GM12874 (cell line): Measurements from ENCODE around the gene CNIH3.

Experiments
- TF ChIP-seq, protein P1 (sequence below): IDR thresholded peaks from 2 replicates; pipeline ENCODE4 v1.5.1; 2011; ENCODE audit warnings: low read depth, mild to moderate bottlenecking, control low read depth, low read length, moderate library complexity; ENCODE audit not compliant: insufficient read depth

The CNIH3 gene

GRCh38 chr1:224786533-224787250, 170.6 kb downstream of the CNIH3 start:
- TF ChIP-seq, protein P1, sequence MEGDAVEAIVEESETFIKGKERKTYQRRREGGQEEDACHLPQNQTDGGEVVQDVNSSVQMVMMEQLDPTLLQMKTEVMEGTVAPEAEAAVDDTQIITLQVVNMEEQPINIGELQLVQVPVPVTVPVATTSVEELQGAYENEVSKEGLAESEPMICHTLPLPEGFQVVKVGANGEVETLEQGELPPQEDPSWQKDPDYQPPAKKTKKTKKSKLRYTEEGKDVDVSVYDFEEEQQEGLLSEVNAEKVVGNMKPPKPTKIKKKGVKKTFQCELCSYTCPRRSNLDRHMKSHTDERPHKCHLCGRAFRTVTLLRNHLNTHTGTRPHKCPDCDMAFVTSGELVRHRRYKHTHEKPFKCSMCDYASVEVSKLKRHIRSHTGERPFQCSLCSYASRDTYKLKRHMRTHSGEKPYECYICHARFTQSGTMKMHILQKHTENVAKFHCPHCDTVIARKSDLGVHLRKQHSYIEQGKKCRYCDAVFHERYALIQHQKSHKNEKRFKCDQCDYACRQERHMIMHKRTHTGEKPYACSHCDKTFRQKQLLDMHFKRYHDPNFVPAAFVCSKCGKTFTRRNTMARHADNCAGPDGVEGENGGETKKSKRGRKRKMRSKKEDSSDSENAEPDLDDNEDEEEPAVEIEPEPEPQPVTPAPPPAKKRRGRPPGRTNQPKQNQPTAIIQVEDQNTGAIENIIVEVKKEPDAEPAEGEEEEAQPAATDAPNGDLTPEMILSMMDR: no peak

- TF ChIP-seq, protein P1: no peak
Measured at GRCh38 chr1:224789311-224789710, 173.2 kb downstream of the CNIH3 start.
